Caco-2 (cell line): ENCODE data around the gene SPAAR. TPM values are rescaled to one million over a fixed set of nuclear protein-coding genes. Genes with fewer than 3 reads are reported as not detected.
A peak's percentile ranks its signal among the peaks of the same experiment; 100 is the strongest.

Experiments used
- BruUV-seq: library from RNA; stranded (reverse); fragments of 400-500 nt; replicated peaks from 2 replicates; lab custom pipeline; 2021; lab: Mats Ljungman, UMichigan
- CTCF ChIA-PET: fragments of 300-600 bp; sonication (Branson Sonifier 250); formaldehyde crosslinking; loops from one replicate; lab custom pipeline; 2022; ENCODE audit warnings: antibody characterized with exemption; lab: Charles Lee
- POLR2A ChIA-PET: fragments of 300-600 bp; sonication (Branson Sonifier 250); formaldehyde crosslinking; loops from one replicate; lab custom pipeline; 2022; ENCODE audit warnings: antibody characterized with exemption; lab: Charles Lee
- DNase-seq, 2 experiments: peaks; one replicate each; pipeline versions ENCODE4 v3.0.0 to v3.0.0-alpha.2; 2020 to 2022
- H3K27me3 ChIP-seq: replicated peaks from 2 replicates; pipeline ENCODE4 v1.6.0; 2011; ENCODE audit warnings: low read length; ENCODE audit not compliant: control insufficient read depth, insufficient read depth
- H3K36me3 ChIP-seq: 2 replicates; pipeline ENCODE4 v1.5.1; 2011; ENCODE audit warnings: low read length; ENCODE audit not compliant: control insufficient read depth, insufficient read depth
- H3K4me1 ChIP-seq: fragments of 250-450 bp; sonication (Bioruptor Pico); 2 replicates; pipeline ENCODE4 v1.5.1; 2020; ENCODE audit warnings: mild to moderate bottlenecking
- H3K4me3 ChIP-seq: 2 replicates; pipeline ENCODE4 v1.5.1; 2011; ENCODE audit warnings: low read depth, mild to moderate bottlenecking, control low read depth, low read length
- H3K9me3 ChIP-seq: fragments of 250-450 bp; sonication (Bioruptor Pico); 2 replicates; pipeline ENCODE4 v1.5.1; 2020; ENCODE audit warnings: mild to moderate bottlenecking, moderate library complexity
- H3K27ac Mint-ChIP-seq: one replicate; pipeline ENCODE4 v1.8.0; 2022; ENCODE audit warnings: mixed read lengths; ENCODE audit not compliant: unreplicated experiment
- H3K27me3 Mint-ChIP-seq: one replicate; pipeline ENCODE4 v1.8.0; 2022; ENCODE audit warnings: mixed read lengths; ENCODE audit not compliant: insufficient read depth, unreplicated experiment
- H3K36me3 Mint-ChIP-seq: one replicate; pipeline ENCODE4 v1.8.0; 2022; ENCODE audit warnings: mild to moderate bottlenecking, mixed read lengths; ENCODE audit not compliant: insufficient read depth, unreplicated experiment
- H3K4me1 Mint-ChIP-seq: one replicate; pipeline ENCODE4 v1.8.0; 2022; ENCODE audit warnings: low read depth, mixed read lengths; ENCODE audit not compliant: unreplicated experiment
- H3K4me3 Mint-ChIP-seq: one replicate; pipeline ENCODE4 v1.8.0; 2022; ENCODE audit warnings: mild to moderate bottlenecking, moderate library complexity, mixed read lengths; ENCODE audit not compliant: unreplicated experiment
- H3K9me3 Mint-ChIP-seq: one replicate; pipeline ENCODE4 v1.8.0; 2022; ENCODE audit warnings: mixed read lengths; ENCODE audit not compliant: unreplicated experiment
- intact Hi-C: fragments of 100-400 bp; cut with micrococcal nuclease; formaldehyde crosslinking; loops from one replicate; pipeline ENCODE4 v1.10.0; 2022; ENCODE audit not compliant: unreplicated experiment
- total RNA-seq: library from RNA; stranded (reverse); gene quantifications from 2 replicates; pipeline ENCODE4 v1.2.3, GENCODE V29; 2022
- TF ChIP-seq, protein P1 (sequence below), 2 experiments: fragments of 200-600 bp in 1 of 2; IDR thresholded peaks; 1 replicate in 1 of 2; 2 replicates in 1 of 2; pipeline versions ENCODE4 v1.5.1 to v1.8.0; 2011 to 2022; ENCODE audit warnings: antibody characterized with exemption in 1 of 2, control low read depth in 1 of 2, inconsistent platforms in 1 of 2, low read depth in 1 of 2, low read length in 1 of 2, mild to moderate bottlenecking in 1 of 2, moderate library complexity in 1 of 2; ENCODE audit not compliant: insufficient read depth in 1 of 2, severe bottlenecking in 1 of 2, unreplicated experiment in 1 of 2

SPAAR gene
- total RNA-seq, 1 experiment from 2014 or later = not detected

DNA sequence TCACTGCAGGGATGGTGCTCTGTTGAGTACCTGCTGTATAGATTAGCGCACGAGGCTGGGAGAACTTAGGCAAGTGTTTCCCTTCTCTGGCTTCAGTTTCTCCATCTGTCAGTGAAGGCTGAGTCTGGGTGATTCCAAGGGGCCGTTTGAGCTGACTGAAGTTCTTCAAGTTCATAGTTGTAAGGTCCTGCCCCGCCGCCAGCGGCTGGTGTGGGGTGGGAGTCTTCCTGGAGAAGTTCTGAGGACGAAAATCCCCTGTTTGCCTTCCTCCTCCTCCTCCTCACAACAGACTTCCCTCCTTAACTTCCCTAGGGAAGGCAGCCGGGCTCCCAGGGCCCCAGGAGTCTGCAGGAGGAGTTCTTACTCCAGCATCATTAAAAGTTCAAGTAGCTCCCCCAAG lies 5.0 kb upstream of the SPAAR start:
- Mint-ChIP-seq H3K27me3 (peaks cover 3% of the 10 kb centered on the region), H3K4me1 (peaks cover 11% of the 10 kb centered on the region), H3K4me3 (no peak overlapping the region), H3K9me3 (no peaks in the 10 kb centered on the region), H3K36me3 (no peaks in the 10 kb centered on the region), H3K27ac (no peak overlapping the region)
- BruUV-seq = no TSS peak
- POLR2A ChIA-PET = no interaction called here
- no peak for DNase-seq
- no peaks in the 10 kb centered on the region for H3K9me3 ChIP-seq
- intact Hi-C loops = loop anchor here (5.0 kb wide), 1 partner anchor 118 kb away; no protein-coding TSS in a partner anchor
- H3K4me1 ChIP-seq = peaks cover 34% of the 10 kb centered on the region
- no peak overlapping the region for H3K4me3 ChIP-seq
- TF ChIP-seq, protein P1, sequence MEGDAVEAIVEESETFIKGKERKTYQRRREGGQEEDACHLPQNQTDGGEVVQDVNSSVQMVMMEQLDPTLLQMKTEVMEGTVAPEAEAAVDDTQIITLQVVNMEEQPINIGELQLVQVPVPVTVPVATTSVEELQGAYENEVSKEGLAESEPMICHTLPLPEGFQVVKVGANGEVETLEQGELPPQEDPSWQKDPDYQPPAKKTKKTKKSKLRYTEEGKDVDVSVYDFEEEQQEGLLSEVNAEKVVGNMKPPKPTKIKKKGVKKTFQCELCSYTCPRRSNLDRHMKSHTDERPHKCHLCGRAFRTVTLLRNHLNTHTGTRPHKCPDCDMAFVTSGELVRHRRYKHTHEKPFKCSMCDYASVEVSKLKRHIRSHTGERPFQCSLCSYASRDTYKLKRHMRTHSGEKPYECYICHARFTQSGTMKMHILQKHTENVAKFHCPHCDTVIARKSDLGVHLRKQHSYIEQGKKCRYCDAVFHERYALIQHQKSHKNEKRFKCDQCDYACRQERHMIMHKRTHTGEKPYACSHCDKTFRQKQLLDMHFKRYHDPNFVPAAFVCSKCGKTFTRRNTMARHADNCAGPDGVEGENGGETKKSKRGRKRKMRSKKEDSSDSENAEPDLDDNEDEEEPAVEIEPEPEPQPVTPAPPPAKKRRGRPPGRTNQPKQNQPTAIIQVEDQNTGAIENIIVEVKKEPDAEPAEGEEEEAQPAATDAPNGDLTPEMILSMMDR (IDR thresholded peaks at IDR 0.05; ENCODE audit: insufficient read depth in 1 of 2, low read depth in 1 of 2, low read length in 1 of 2, severe bottlenecking in 1 of 2, unreplicated experiment in 1 of 2) = no peak
- no peaks in the 10 kb centered on the region for H3K27me3 ChIP-seq
- CTCF ChIA-PET = interaction anchor here (2.5 kb wide), 1 partner anchor 41 kb away, joined by 39 read pairs; no protein-coding TSS in a partner anchor
- no peaks in the 10 kb centered on the region for H3K36me3 ChIP-seq

DNA sequence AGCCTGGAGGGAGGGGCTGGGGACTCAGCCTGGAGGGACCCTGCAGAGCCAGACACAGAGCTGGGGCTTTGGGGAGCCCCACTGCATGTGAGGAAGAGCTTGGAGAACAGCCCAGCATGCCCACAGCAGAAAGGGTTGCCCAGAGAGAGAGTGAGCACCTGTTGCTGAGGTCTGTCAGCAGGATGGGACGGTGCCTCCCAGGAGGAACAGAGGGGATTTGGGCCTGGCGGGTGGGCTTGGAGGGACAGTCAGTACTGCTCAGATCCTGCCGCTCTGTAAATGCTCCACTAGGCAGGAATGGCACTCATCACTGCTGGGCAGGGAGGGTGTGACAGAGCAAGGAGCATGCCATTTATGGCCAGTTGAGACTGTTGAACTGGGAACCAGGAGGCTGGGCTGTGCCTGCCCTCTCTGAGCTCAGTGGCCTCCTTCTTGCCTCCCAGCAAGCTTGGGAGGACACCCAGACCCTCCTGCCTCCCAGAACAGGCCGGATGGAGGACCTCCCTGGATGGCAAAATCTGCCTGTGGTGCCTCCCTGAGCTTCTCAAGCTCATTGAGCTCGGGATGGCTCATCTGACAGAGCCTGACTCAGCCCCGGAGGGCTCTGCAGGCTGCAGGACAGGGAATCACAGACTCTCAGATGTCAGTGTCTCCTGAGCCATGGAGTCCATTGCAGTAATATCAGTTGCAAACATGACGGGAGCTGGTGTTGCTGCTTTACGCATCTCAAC lies 4.1 kb upstream of the SPAAR start:
- Mint-ChIP-seq H3K4me3 (no peak overlapping the region), H3K4me1 (peaks cover 11% of the 10 kb centered on the region), H3K27me3 (peaks cover 3% of the 10 kb centered on the region), H3K27ac (no peak overlapping the region), H3K9me3 (no peaks in the 10 kb centered on the region), H3K36me3 (no peaks in the 10 kb centered on the region)
- no peaks in the 10 kb centered on the region for H3K27me3 ChIP-seq
- no peaks in the 10 kb centered on the region for H3K36me3 ChIP-seq
- H3K4me3 ChIP-seq = no peak overlapping the region
- TF ChIP-seq, protein P1 (IDR thresholded peaks at IDR 0.05; ENCODE audit: insufficient read depth in 1 of 2, low read depth in 1 of 2, low read length in 1 of 2, severe bottlenecking in 1 of 2, unreplicated experiment in 1 of 2) = no peak
- no TSS peak for BruUV-seq
- peaks cover 34% of the 10 kb centered on the region for H3K4me1 ChIP-seq
- POLR2A ChIA-PET = no interaction called here
- H3K9me3 ChIP-seq = no peaks in the 10 kb centered on the region
- no peak for DNase-seq
- intact Hi-C loops = no loop called here
- CTCF ChIA-PET = interaction anchor here (1.0 to 1.7 kb wide), 3 partner anchors 41 to 79 kb away, joined by 3 to 6 read pairs (median 4); no protein-coding TSS in a partner anchor

DNA sequence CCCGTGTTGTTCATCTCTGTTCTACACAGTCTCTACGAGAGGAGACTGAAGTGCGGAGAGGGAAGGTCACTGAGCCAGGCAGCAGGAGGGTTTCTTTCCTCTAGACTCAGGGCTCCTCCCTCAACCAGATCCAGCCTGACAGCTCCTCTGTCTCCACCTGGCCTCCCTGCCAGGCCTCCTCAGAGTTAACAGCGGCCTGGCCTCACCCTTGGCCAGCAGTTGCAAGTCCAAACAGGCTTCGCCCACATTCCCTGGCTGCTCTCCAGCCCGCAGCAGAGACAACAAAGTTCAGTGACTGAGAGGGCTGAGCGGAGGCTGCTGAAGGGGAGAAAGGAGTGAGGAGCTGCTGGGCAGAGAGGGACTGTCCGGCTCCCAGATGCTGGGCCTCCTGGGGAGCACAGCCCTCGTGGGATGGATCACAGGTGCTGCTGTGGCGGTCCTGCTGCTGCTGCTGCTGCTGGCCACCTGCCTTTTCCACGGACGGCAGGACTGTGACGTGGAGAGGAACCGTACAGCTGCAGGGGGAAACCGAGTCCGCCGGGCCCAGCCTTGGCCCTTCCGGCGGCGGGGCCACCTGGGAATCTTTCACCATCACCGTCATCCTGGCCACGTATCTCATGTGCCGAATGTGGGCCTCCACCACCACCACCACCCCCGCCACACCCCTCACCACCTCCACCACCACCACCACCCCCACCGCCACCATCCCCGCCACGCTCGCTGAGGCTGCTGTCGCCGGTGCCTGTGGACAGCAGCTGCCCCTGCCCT lies 3.2 kb upstream of the SPAAR start, which contains the start of gene HRCT1:
Gene HRCT1 (plus strand): TSS at position 291 of the 768 bp plus-strand sequence. CDS start 86 bp downstream, at position 377.
- Histone ChIP-seq H3K4me3 (no peak within 1 kb of the TSS), H3K27me3 (no peaks in the 10 kb centered on the region), H3K9me3 (no peaks in the 10 kb centered on the region), H3K4me1 (peaks cover 34% of the 10 kb centered on the region), H3K36me3 (no peaks in the 10 kb centered on the region)
- peak; percentile 24 to 76 for DNase-seq
- no peaks in the 10 kb centered on the region for H3K36me3 Mint-ChIP-seq
- TF ChIP-seq, protein P1 (IDR thresholded peaks at IDR 0.05; ENCODE audit: insufficient read depth in 1 of 2, low read depth in 1 of 2, low read length in 1 of 2, severe bottlenecking in 1 of 2, unreplicated experiment in 1 of 2) = no peak
- no peak within 1 kb of the TSS for H3K4me3 Mint-ChIP-seq
- no peaks in the 10 kb centered on the region for H3K9me3 Mint-ChIP-seq
- intact Hi-C loops = loop anchor here (2.0 kb wide), 1 partner anchor 39 kb away; no protein-coding TSS in a partner anchor
- ChIA-PET POLR2A (no interaction called here), CTCF (interaction anchor here (1.0 to 1.7 kb wide), 3 partner anchors 40 to 80 kb away, joined by 3 to 6 read pairs (median 4); no protein-coding TSS in a partner anchor)
- H3K4me1 Mint-ChIP-seq = peaks cover 11% of the 10 kb centered on the region
- peak within 1 kb of the TSS; percentile 59 for H3K27ac Mint-ChIP-seq
- BruUV-seq = no TSS peak
- no peaks in the 10 kb centered on the region for H3K27me3 Mint-ChIP-seq
